ENCODE results near the gene DRAM1.

Gene DRAM1

GRCh38 chr12:101939306-101939705 is 61.9 kb downstream of the DRAM1 start:
- no peaks in the 10 kb centered on the region for H3K27me3 ChIP-seq (ENCODE audit: low read depth, low read length)
- no peak overlapping the region for H3K4me3 ChIP-seq (ENCODE audit: low read length)
- H3K9me3 ChIP-seq (ENCODE audit: insufficient read depth, low read length), result no peaks in the 10 kb centered on the region
- no peak for TF ChIP-seq CTCF (IDR thresholded peaks at IDR 0.05; ENCODE audit: low read depth, low read length)
- TF ChIP-seq EZH2phosphoT487 (IDR thresholded peaks at IDR 0.05; ENCODE audit: low read depth), result no peak
- H3K4me1 ChIP-seq (ENCODE audit: low read length), result peaks cover 81% of the 10 kb centered on the region
- peaks cover 58% of the 10 kb centered on the region for H3K36me3 ChIP-seq (replicated peaks; ENCODE audit: low read depth, low read length)
- peak overlapping the region; percentile 1 for H3K4me2 ChIP-seq (ENCODE audit: low read length)
- peak overlapping the region; percentile 47; the same call in 1 of the 2 replicates for H3K9ac ChIP-seq (ENCODE audit: low read length)
- H2AFZ ChIP-seq (ENCODE audit: low read depth, low read length), result no peak overlapping the region
- H3K27ac ChIP-seq (ENCODE audit: low read length), result peak overlapping the region; percentile 93
- H3K79me2 ChIP-seq (ENCODE audit: low read length), result peaks cover 80% of the 10 kb centered on the region
- peaks cover 4% of the 10 kb centered on the region; the same call in 1 of the 2 replicates for H4K20me1 ChIP-seq (ENCODE audit: insufficient read depth, low read length)

GRCh38 chr12:101939856-101940265 is 62.5 kb downstream of the DRAM1 start:
- Histone ChIP-seq H3K4me3 (ENCODE audit: low read length) (0 out of 2 replicates have a peak overlapping the region, but pooled peaks have one; percentile 6), H3K9ac (ENCODE audit: low read length) (peak overlapping the region; percentile 47), H3K36me3 (replicated peaks; ENCODE audit: low read depth, low read length) (peaks cover 57% of the 10 kb centered on the region), H2AFZ (ENCODE audit: low read depth, low read length) (no peak overlapping the region), H3K4me2 (ENCODE audit: low read length) (peak overlapping the region; percentile 38), H4K20me1 (ENCODE audit: insufficient read depth, low read length) (peaks cover 4% of the 10 kb centered on the region; the same call in 1 of the 2 replicates), H3K27me3 (ENCODE audit: low read depth, low read length) (no peaks in the 10 kb centered on the region), H3K27ac (ENCODE audit: low read length) (peak overlapping the region; percentile 93), H3K9me3 (ENCODE audit: insufficient read depth, low read length) (no peaks in the 10 kb centered on the region), H3K4me1 (ENCODE audit: low read length) (peaks cover 75% of the 10 kb centered on the region), H3K79me2 (ENCODE audit: low read length) (peaks cover 75% of the 10 kb centered on the region)
- TF ChIP-seq EZH2phosphoT487 (IDR thresholded peaks at IDR 0.05; ENCODE audit: low read depth) (no peak), CTCF (IDR thresholded peaks at IDR 0.05; ENCODE audit: low read depth, low read length) (peak; percentile 87)

GRCh38 chr12:101940400-101940950 is 63.1 kb downstream of the DRAM1 start:
- Histone ChIP-seq H2AFZ (ENCODE audit: low read depth, low read length) (no peak overlapping the region), H3K4me3 (ENCODE audit: low read length) (0 out of 2 replicates have a peak overlapping the region, but pooled peaks have one; percentile 6), H3K4me1 (ENCODE audit: low read length) (peaks cover 69% of the 10 kb centered on the region), H4K20me1 (ENCODE audit: insufficient read depth, low read length) (peaks cover 4% of the 10 kb centered on the region; the same call in 1 of the 2 replicates), H3K9ac (ENCODE audit: low read length) (peak overlapping the region; percentile 47), H3K27me3 (ENCODE audit: low read depth, low read length) (no peaks in the 10 kb centered on the region), H3K36me3 (replicated peaks; ENCODE audit: low read depth, low read length) (peaks cover 58% of the 10 kb centered on the region), H3K4me2 (ENCODE audit: low read length) (peak overlapping the region; percentile 46), H3K79me2 (ENCODE audit: low read length) (peaks cover 69% of the 10 kb centered on the region), H3K27ac (ENCODE audit: low read length) (peak overlapping the region; percentile 93), H3K9me3 (ENCODE audit: insufficient read depth, low read length) (no peaks in the 10 kb centered on the region)
- TF ChIP-seq EZH2phosphoT487 (IDR thresholded peaks at IDR 0.05; ENCODE audit: low read depth), result no peak
- TF ChIP-seq CTCF (IDR thresholded peaks at IDR 0.05; ENCODE audit: low read depth, low read length), result no peak

GRCh38 chr12:101941306-101942249 is 64.2 kb downstream of the DRAM1 start:
- peaks cover 65% of the 10 kb centered on the region for H3K79me2 ChIP-seq (ENCODE audit: low read length)
- no peaks in the 10 kb centered on the region for H3K27me3 ChIP-seq (ENCODE audit: low read depth, low read length)
- TF ChIP-seq CTCF (IDR thresholded peaks at IDR 0.05; ENCODE audit: low read depth, low read length) (no peak), EZH2phosphoT487 (IDR thresholded peaks at IDR 0.05; ENCODE audit: low read depth) (no peak)
- peaks cover 61% of the 10 kb centered on the region for H3K36me3 ChIP-seq (replicated peaks; ENCODE audit: low read depth, low read length)
- H4K20me1 ChIP-seq (ENCODE audit: insufficient read depth, low read length), result peaks cover 8% of the 10 kb centered on the region; the same call in 1 of the 2 replicates
- no peaks in the 10 kb centered on the region for H3K9me3 ChIP-seq (ENCODE audit: insufficient read depth, low read length)
- peaks cover 58% of the 10 kb centered on the region for H3K4me1 ChIP-seq (ENCODE audit: low read length)
- no peak overlapping the region for H2AFZ ChIP-seq (ENCODE audit: low read depth, low read length)
- peak overlapping the region; percentile 46 for H3K4me2 ChIP-seq (ENCODE audit: low read length)
- H3K27ac ChIP-seq (ENCODE audit: low read length), result peak overlapping the region; percentile 93
- H3K4me3 ChIP-seq (ENCODE audit: low read length), result peak overlapping the region; percentile 1; the same call in 1 of the 2 replicates
- H3K9ac ChIP-seq (ENCODE audit: low read length), result peak overlapping the region; percentile 47; the same call in 1 of the 2 replicates
